C4-2B (cell line): ENCODE data around the gene NPIPB4.
"Not testable (repeated sequence)": the region's sequence is repeated elsewhere in the genome, so short reads cannot be mapped to it uniquely, and the experiment has no call there.

ENCODE experiments used
- CTCF ChIP-seq: fragments of 450-650 bp; conservative IDR thresholded peaks from 2 replicates; pipeline ENCODE4 v1.5.1; 2017; ENCODE audit warnings: mild to moderate bottlenecking
- ZFX ChIP-seq: fragments of 450-650 bp; IDR thresholded peaks from 2 replicates; pipeline ENCODE4 v1.6.1; 2017

GRCh38 chr16:21826067-21826706, 31.4 kb downstream of the NPIPB4 start:
- TF ChIP-seq CTCF, ZFX: not testable (repeated sequence)
